KMS-11 (cell line): ENCODE data around the gene NUDT4.

Experiments used
- H2AFZ ChIP-seq: fragments of 200-600 bp; sonication (generic); 2 replicates; pipeline ENCODE4 v1.6.1; 2016; ENCODE audit warnings: antibody characterized with exemption, mixed run types, low read depth
- H3K27ac ChIP-seq: fragments of 200-600 bp; sonication (generic); 2 replicates; pipeline ENCODE4 v1.6.1; 2016; ENCODE audit warnings: mild to moderate bottlenecking, mixed run types
- H3K27me3 ChIP-seq: fragments of 200-600 bp; sonication (generic); 2 replicates; pipeline ENCODE4 v1.6.1; 2017; ENCODE audit warnings: mild to moderate bottlenecking, low read depth, mixed run types, moderate library complexity; ENCODE audit not compliant: insufficient read depth
- H3K36me3 ChIP-seq: fragments of 200-600 bp; sonication (generic); 2 replicates; pipeline ENCODE4 v1.6.1; 2017; ENCODE audit warnings: mild to moderate bottlenecking, mixed run types; ENCODE audit not compliant: insufficient read depth
- H3K4me1 ChIP-seq: fragments of 200-600 bp; sonication (generic); 2 replicates; pipeline ENCODE4 v1.6.1; 2016; ENCODE audit warnings: mild to moderate bottlenecking, low read depth, mixed run types; ENCODE audit not compliant: poor library complexity, severe bottlenecking
- H3K4me2 ChIP-seq: fragments of 200-600 bp; sonication (generic); 2 replicates; pipeline ENCODE4 v1.7.0; 2016; ENCODE audit warnings: mild to moderate bottlenecking, mixed run types
- H3K4me3 ChIP-seq: fragments of 200-600 bp; sonication (generic); IDR thresholded peaks from 2 replicates; pipeline ENCODE4 v1.6.1; 2017; ENCODE audit warnings: low read depth, low read length, mixed read lengths; ENCODE audit not compliant: insufficient read depth
- H3K79me2 ChIP-seq: fragments of 200-600 bp; sonication (generic); 2 replicates; pipeline ENCODE4 v1.6.1; 2016; ENCODE audit warnings: low read depth, mixed run types; ENCODE audit not compliant: insufficient read depth
- H3K9ac ChIP-seq: fragments of 200-600 bp; sonication (generic); 2 replicates; pipeline ENCODE4 v1.6.1; 2016; ENCODE audit warnings: mild to moderate bottlenecking, mixed run types
- H4K20me1 ChIP-seq: fragments of 200-600 bp; sonication (generic); 2 replicates; pipeline ENCODE4 v1.6.1; 2016; ENCODE audit warnings: mild to moderate bottlenecking, mixed run types; ENCODE audit not compliant: insufficient read depth
- CTCF ChIP-seq: fragments of 200-600 bp; sonication (generic); conservative IDR thresholded peaks from 2 replicates; pipeline ENCODE4 v1.6.1; 2017; ENCODE audit warnings: low read depth, mild to moderate bottlenecking, antibody characterized with exemption, low read length, moderate library complexity, mixed read lengths

NUDT4 gene

GRCh38 chr12:93336291-93336741 lies 41.4 kb upstream of the NUDT4 start:
- Histone ChIP-seq H3K36me3 (no peaks in the 10 kb centered on the region), H3K4me1 (no peaks in the 10 kb centered on the region), H3K27ac (no peak overlapping the region), H3K4me2 (no peak overlapping the region), H2AFZ (no peak overlapping the region), H4K20me1 (no peaks in the 10 kb centered on the region), H3K4me3 (no peak overlapping the region), H3K27me3 (no peaks in the 10 kb centered on the region), H3K9ac (no peak overlapping the region), H3K79me2 (no peaks in the 10 kb centered on the region)
- TF ChIP-seq CTCF: no peak

- Histone ChIP-seq H3K4me2 (no peak overlapping the region), H4K20me1 (no peaks in the 10 kb centered on the region), H3K4me3 (no peak overlapping the region), H3K36me3 (no peaks in the 10 kb centered on the region), H3K27ac (no peak overlapping the region), H3K27me3 (no peaks in the 10 kb centered on the region), H3K9ac (no peak overlapping the region), H3K79me2 (no peaks in the 10 kb centered on the region), H2AFZ (no peak overlapping the region), H3K4me1 (no peaks in the 10 kb centered on the region)
- TF ChIP-seq CTCF: no peak
Observed at GRCh38 chr12:93338598-93338997, 39.1 kb upstream of the NUDT4 start.

GRCh38 chr12:93339695-93340094 lies 38.0 kb upstream of the NUDT4 start:
- Histone ChIP-seq H3K36me3 (no peaks in the 10 kb centered on the region), H3K4me3 (no peak overlapping the region), H3K4me1 (no peaks in the 10 kb centered on the region), H3K4me2 (no peak overlapping the region), H4K20me1 (no peaks in the 10 kb centered on the region), H3K9ac (no peak overlapping the region), H3K27ac (no peak overlapping the region), H3K79me2 (no peaks in the 10 kb centered on the region), H3K27me3 (no peaks in the 10 kb centered on the region), H2AFZ (no peak overlapping the region)
- no peak for TF ChIP-seq CTCF

DNA sequence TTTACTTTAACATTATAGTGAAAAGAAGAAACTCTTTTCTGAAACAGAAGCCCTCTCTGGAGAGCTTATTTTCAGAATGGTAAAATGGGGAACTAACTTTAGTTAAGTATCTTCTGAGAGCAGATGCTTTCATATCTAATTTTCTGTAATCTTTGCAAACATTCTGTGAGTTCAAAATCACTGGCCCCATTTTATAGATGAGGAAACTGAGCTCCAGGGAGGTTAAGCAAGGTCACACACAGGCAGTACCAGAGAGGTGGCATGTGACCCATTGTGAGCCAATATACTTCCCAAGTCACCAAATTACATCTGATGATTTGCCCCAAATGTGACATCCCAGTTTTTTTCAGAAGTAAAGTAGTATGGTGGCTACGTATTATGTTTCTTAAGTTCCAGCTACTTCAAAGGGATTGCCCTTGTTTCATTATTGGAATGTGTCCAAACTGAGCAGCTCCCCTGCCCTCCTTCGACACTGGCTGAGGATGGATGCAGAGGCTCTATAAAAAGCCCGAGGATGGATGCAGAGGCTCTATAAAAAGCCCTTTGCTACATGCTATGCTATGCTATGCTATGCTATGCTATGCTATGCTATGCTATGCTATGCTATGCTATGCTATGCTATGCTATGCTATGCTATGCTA lies 36.2 kb upstream of the NUDT4 start:
- Histone ChIP-seq H3K4me3 (no peak overlapping the region), H4K20me1 (no peaks in the 10 kb centered on the region), H3K9ac (no peak overlapping the region), H3K4me1 (no peaks in the 10 kb centered on the region), H3K4me2 (no peak overlapping the region), H3K36me3 (no peaks in the 10 kb centered on the region), H2AFZ (no peak overlapping the region), H3K27me3 (no peaks in the 10 kb centered on the region), H3K79me2 (no peaks in the 10 kb centered on the region), H3K27ac (no peak overlapping the region)
- no peak for TF ChIP-seq CTCF
